Measurements from ENCODE around the gene DOCK6. TPM values are rescaled to one million over a fixed set of nuclear protein-coding genes. Genes with fewer than 3 reads are reported as not detected.

DOCK6 gene
- total RNA-seq, 1 donor from 2014 or later = 1.7 TPM

DNA sequence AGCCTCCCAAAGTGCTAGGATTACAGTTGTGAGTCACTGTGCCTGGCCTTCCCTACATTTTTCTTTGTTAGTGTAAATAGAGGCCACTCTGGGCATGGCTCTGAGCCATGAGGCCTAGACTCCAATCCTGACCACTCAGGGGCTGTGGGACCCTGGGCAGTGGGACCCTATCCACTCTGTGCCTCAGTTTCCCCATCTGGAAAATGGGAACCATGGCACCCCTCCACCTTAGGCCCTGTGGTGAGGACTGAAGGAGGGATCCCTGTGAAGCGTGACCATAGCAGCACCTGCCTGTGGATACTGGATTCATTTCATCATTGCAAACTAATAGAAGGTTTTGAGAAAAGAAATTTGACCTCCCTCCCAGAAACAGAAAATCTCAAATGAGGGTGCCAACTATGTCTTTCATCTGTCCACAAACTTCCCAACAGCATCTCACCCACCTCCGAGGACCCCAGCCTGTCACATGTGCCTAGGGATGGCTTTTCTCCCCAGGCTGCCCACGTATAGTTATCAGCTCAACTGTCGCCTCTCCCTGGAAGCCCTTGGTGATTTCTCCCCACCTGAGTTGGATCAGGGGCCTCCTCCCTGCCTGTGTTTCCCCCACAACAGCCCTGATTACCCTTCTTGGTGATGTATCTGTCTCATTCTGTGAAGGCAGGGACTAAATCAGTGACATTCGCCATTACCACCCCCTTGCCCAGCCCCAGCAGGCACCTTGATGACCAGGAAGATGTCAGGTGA lies 17.3 kb downstream of the DOCK6 start:
- no peak for DNase-seq

- DNase-seq = no peak
These were observed 18.5 kb downstream of the DOCK6 start for GRCh38 chr19:11243798-11244169.

DNA sequence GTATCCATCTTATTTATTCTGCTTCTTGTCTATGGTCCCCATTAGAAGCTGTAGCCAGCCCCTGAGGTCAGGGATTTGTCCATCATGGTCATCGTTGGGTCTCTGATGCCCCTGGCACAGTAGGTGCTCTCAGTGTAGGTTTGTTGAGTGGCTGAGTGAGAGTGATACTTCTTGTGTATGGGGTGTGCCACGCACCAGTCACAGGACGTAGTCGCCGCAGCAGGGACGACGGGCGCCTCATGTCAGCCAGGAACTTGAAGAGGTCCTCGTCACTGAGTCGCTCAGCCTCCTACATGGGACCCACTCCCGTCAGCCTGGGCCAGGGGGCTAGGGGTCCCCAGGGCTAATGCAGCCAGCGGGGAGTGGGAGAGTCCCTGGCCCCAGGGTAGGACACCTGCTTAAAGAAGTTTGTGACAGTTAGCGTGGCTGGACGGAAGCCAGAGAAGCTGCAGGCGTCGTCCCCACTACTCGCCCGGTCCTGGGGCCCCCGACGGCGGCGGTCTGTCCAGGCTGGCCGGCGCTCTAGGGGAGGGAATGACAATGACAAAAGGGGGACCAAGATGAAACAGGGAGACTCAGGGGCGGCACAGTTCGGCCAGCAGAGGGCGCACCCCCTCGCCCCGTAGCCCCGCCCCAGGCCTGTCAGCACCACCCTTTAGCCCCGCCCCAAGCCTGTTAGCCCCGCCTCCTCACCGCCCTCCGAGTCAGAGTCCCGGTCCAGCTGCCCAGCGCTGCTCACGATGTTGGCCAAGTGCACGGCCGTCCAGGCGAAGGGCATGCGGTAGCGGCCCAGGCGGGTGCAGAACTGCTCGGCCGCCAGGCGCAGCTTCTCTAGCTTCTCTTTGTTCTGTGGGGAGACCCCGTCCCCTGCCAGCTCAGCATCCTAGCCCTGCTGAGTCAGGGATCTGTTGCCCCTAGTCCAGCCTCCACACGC lies 19.2 kb downstream of the DOCK6 start:
- DNase-seq = peak; percentile 83

DNA sequence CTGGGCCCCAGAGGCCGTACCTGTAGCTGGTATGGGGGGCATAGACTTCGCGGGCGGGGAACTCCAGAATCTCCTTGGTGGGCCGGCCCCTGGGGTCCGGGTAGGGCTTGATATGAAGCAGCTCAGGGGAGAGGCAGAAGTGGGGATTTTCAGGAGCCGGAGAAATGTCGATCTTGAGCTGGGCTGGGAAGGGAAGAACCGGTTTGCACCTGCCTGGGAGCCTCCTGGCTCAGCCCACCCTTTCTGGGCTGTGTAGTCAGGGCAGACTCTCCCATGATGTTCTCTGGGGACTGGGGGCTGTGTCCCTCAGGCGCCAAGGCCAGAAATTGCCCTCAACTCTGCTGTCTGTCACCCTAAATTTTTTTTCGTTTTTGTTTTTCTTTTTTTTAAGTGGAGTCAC lies 20.3 kb downstream of the DOCK6 start:
- no peak for DNase-seq

GRCh38 chr19:11240008-11240444 lies 22.3 kb downstream of the DOCK6 start:
- no peak for DNase-seq

DNA sequence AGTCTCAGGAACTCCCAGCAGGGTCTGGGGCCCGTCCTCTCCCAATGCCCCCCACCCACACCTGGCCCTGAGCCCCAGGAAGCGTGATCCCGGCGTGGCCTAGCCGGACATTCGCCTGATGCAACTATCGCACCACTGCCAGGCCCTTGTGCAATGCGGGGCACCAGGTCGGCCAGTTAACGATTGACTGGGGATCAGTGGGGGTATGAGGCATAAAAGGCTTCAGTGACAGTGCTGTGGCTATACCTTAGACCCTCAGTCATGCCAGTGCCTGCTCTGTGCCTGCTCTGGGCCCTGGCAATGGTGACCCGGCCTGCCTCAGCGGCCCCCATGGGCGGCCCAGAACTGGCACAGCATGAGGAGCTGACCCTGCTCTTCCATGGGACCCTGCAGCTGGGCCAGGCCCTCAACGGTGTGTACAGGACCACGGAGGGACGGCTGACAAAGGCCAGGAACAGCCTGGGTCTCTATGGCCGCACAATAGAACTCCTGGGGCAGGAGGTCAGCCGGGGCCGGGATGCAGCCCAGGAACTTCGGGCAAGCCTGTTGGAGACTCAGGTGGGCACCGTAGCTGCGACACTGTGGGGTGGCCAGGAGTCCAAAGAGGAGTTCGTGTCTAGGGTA lies 22.8 kb downstream of the DOCK6 start, which contains the start of gene ANGPTL8:
ANGPTL8 (plus strand) TSS at position 243 of the 624 bp plus-strand sequence; CDS start at position 262, 19 bp downstream.
- no peak for DNase-seq

DNA sequence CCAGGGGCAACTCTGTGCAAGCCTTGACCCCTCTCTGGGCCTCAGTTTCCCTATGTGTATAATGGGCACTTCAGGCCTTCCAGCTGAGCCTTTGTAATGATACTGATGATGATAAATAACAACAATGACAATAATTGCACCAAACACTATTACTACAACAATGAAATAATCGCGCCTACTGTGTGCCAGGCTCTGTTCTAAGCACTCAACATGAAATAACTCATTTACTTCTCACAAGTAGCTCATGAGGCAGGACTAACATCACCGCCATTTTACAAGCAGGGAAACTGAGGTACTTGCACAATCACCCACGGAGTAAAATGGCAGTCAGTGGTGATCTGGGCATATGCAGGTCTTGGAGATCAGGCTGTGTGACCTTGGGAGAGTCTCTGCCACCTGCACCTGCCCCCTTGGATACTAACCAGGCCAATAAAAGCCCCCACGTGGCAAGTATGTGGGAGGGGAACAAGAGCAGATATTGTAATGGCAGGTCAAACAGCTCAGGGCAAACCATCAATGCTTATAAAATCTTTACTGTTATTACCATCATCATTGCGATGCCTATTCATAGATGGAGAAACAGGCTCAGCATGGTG lies 23.4 kb downstream of the DOCK6 start:
- DNase-seq = no peak

GRCh38 chr19:11238041-11238440 lies 24.3 kb downstream of the DOCK6 start:
- DNase-seq = no peak

- DNase-seq = no peak
These were observed 25.0 kb downstream of the DOCK6 start for GRCh38 chr19:11237321-11237720.

DNA sequence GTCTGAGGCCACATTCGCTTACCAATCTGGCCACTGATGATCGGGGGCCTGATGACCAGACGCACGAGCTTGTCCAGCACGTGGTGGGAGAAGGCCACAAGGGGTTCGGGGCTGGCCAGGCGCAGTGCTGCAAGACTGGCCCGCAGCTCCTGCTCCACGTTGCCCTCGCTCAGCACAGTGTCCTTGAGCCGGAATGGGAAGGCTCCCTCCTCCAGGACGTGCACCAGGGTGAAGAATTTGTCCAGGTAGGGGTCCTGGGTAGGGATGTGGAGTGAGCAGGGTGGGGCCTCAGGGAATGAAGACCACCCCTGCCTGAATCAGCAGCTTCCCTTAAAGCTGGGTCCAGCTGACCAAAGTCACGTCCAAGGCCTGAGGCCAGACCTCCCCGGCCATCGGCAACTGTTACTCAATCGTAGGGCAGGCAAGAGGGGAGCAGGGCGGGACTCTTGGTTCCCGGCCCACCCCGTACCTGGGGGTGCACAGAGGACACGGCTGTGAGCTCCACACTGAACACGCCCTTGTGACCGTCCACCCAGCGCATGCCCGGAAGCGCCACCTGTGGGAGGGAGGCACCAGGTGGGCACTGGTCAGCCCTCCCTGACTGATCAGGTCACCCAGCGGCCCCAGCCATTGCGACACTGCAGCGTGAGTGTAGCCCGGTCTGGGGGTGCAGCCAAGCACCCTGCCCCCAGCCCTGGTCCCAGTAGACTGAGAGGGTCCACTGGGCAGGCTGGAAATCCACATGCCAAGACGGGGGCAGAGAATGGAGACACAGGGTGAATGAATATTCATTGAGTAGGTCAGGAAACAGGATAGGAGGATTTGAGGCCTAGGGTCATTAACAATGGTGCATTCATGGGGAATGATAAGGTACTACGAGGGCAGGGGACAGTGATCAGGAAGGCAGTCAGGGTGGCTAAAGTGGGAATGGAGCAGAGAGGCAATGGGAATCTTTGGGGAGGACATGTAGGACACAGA lies 25.7 kb downstream of the DOCK6 start:
- DNase-seq = no peak

GRCh38 chr19:11234486-11235075 lies 27.7 kb downstream of the DOCK6 start:
- no peak for DNase-seq

DNA sequence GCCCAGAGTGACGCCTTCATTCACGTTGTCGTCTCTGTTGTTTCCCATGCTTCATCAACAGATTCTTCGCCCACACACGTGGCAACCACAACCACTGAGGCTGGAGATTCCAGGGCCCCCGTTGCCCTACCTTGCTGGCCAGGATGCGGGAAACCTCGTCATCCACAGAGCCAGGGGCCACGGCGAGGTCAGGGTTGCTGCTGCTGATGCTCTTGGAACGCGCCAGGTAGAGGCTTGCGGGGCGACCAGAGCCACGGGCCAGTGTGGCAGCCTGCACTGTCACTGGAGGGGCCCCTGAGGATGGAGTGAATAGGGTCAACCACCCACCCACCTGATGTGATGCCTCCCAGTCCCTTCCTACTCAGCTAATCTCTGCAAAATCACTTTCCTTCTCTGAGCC lies 29.3 kb downstream of the DOCK6 start:
- no peak for DNase-seq

- DNase-seq = no peak
These were observed 29.8 kb downstream of the DOCK6 start for GRCh38 chr19:11232555-11232954.

- no peak for DNase-seq
These were observed 31.5 kb downstream of the DOCK6 start for GRCh38 chr19:11230621-11231386.

DNA sequence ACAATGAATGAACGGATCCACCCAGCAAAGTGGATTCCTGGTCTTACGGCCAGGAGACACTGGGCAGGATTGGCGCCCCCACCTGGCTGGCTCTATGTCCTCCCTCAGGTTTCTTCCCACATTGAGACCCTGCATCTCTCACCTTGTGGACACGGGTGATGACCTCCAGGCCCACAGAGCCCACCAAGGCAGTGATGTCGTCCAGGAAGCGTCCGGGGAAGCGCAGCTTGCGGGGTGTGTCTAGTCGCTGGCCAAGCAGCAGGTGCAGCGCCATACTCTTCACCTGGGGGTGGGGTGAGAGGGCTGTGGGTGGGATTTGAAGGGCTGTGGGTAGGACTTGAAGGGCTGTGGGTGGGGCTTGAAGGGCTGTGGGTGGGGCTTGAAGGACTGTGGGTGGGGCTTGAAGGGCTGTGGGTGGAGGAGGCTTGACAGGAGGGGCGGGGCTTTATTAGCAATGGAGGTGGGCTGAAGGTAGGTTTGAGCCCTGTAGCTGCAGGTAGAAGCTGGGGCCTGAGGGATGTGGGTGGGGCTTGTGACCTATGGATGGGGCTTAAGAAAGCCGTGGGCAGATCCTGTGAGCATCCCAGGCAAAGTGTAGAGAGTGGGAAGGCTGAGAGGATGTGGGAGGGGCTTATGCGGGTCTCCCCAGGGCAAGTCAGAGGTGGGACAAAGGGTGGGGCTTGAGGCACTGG lies 35.0 kb downstream of the DOCK6 start:
- DNase-seq = no peak

- DNase-seq = no peak
These were observed 35.6 kb downstream of the DOCK6 start for GRCh38 chr19:11226716-11227166.

DNA sequence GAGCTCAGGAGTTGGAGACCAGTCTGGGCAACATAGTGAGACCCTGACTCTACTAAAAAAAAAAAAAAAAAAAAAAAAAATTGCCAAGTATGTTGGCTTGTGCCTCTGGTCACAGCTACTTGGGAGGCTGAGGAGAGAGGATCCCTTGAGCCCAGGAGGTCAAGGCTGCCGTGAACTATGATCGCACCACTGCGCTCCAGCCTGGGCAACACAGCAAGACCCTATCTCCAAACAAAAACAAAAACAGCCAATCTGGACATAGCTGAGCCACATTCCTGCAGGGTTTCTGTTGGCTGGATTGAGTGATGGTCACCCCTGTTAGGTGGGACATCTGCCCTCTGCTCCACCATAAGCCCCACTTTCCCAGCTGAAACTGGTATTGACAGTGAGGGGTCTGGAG lies 36.5 kb downstream of the DOCK6 start:
- DNase-seq = no peak

DNA sequence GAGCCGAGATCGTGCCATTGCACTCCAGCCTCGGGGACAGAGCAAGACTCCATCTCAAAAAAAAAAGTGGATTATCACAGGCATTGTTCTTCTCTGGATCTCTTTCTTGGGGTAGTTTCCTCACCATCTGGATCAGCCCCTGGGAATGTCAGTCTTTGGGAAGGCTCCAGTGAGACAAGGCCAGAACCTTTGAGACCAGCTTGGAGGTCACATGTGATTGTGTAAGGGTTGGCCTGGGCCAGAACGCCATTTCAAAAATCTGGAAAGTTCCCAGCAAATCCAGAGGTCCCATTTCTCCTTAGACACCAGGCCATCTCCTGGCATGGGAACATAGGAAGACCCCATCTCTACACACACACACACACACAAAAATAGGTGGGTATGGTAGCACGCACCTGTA lies 37.2 kb downstream of the DOCK6 start:
- DNase-seq = no peak

DNA sequence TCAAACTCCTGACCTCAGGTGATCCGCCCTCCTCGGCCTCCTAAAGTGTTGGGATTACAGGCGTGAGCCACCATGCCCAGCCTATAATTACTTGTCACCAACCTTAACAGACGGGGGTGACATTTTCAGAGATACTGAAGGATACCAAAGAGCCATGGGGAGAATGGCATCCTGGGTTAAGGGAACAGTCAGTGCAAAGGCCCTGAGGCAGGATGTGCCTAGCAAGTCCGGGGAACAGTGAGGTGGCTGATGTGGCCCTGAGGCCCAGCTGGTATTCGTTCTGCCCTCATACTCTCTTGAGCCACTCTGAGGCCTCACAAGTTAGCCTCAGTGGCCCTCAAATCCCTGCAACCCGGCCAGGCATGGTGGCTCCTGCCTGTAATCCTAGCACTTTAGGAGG lies 37.9 kb downstream of the DOCK6 start:
- DNase-seq = no peak

All from occipital lobe (tissue), 2 donors.